ENCODE results near the gene GOLIM4. TPM values are rescaled to one million over a fixed set of nuclear protein-coding genes. Genes with fewer than 3 reads are reported as not detected.

Gene GOLIM4
- total RNA-seq, 1 donor from 2014 or later: 32.8 TPM

- no peak for DNase-seq (ENCODE audit: low read depth)
Observed at GRCh38 chr3:168097381-168097780, 1.7 kb upstream of the GOLIM4 start.

GRCh38 chr3:168096210-168096652 lies 507 bp upstream of the GOLIM4 start:
- DNase-seq (ENCODE audit: low read depth): peak; percentile 89

GRCh38 chr3:168094877-168095610 lies 680 bp downstream of the GOLIM4 start:
- peak; percentile 39 for DNase-seq (ENCODE audit: low read depth)

GRCh38 chr3:168094580-168094876 lies 1.2 kb downstream of the GOLIM4 start:
- no peak for DNase-seq (ENCODE audit: low read depth)

- DNase-seq (ENCODE audit: low read depth): no peak
Observed at GRCh38 chr3:168093790-168094189, 1.9 kb downstream of the GOLIM4 start.

GRCh38 chr3:168093229-168093628 lies 2.5 kb downstream of the GOLIM4 start:
- no peak for DNase-seq (ENCODE audit: low read depth)

- DNase-seq (ENCODE audit: low read depth): no peak
Observed at GRCh38 chr3:168091941-168092340, 3.8 kb downstream of the GOLIM4 start.

- peak; percentile 43 for DNase-seq (ENCODE audit: low read depth)
Observed at GRCh38 chr3:168091302-168091858, 4.3 kb downstream of the GOLIM4 start.

GRCh38 chr3:168090306-168091085 lies 5.2 kb downstream of the GOLIM4 start:
- DNase-seq (ENCODE audit: low read depth): no peak

- DNase-seq (ENCODE audit: low read depth): no peak
Observed at GRCh38 chr3:168089179-168089771, 6.4 kb downstream of the GOLIM4 start.

GRCh38 chr3:168088106-168088720 lies 7.5 kb downstream of the GOLIM4 start:
- DNase-seq (ENCODE audit: low read depth): no peak

GRCh38 chr3:168087539-168087938 lies 8.2 kb downstream of the GOLIM4 start:
- no peak for DNase-seq (ENCODE audit: low read depth)

- DNase-seq (ENCODE audit: low read depth): no peak
Observed at GRCh38 chr3:168086541-168087260, 9.0 kb downstream of the GOLIM4 start.

- no peak for DNase-seq (ENCODE audit: low read depth)
Observed at GRCh38 chr3:168085491-168086119, 10.1 kb downstream of the GOLIM4 start.

- no peak for DNase-seq (ENCODE audit: low read depth)
Observed at GRCh38 chr3:168083906-168084305, 11.8 kb downstream of the GOLIM4 start.

- DNase-seq (ENCODE audit: low read depth): no peak
Observed at GRCh38 chr3:168081856-168082255, 13.9 kb downstream of the GOLIM4 start.

GRCh38 chr3:168081171-168081771 lies 14.5 kb downstream of the GOLIM4 start:
- DNase-seq (ENCODE audit: low read depth): no peak

- no peak for DNase-seq (ENCODE audit: low read depth)
Observed at GRCh38 chr3:168080499-168081170, 15.1 kb downstream of the GOLIM4 start.

GRCh38 chr3:168080022-168080421 lies 15.7 kb downstream of the GOLIM4 start:
- no peak for DNase-seq (ENCODE audit: low read depth)

GRCh38 chr3:168077091-168077490 lies 18.6 kb downstream of the GOLIM4 start:
- no peak for DNase-seq (ENCODE audit: low read depth)
